Mesenchymal stem cell (in vitro differentiated cells and primary cell): ENCODE measurements around the gene AP4B1.

Experiments used
- DNase-seq: peaks from one replicate; pipeline ENCODE4 v3.0.0-alpha.2; 2013
- H2AFZ ChIP-seq: one replicate; pipeline ENCODE4 v1.6.1; 2013; ENCODE audit warnings: low read depth, mild to moderate bottlenecking, control low read depth, inconsistent platforms, low read length, moderate library complexity
- H2AK5ac ChIP-seq: 2 replicates; pipeline ENCODE4 v1.6.1; 2013; ENCODE audit warnings: low read length, moderate library complexity, mild to moderate bottlenecking, inconsistent platforms; ENCODE audit not compliant: severe bottlenecking
- H2BK120ac ChIP-seq: one replicate; pipeline ENCODE4 v1.6.1; 2013; ENCODE audit warnings: low read depth, mild to moderate bottlenecking, inconsistent platforms, low read length, moderate library complexity
- H2BK12ac ChIP-seq, 2 experiments: one replicate each; pipeline ENCODE4 v1.6.1; 2013; ENCODE audit warnings: inconsistent platforms in 2 of 2, low read length in 2 of 2, mild to moderate bottlenecking in 2 of 2, moderate library complexity in 2 of 2, control low read depth in 1 of 2
- H2BK15ac ChIP-seq: one replicate; pipeline ENCODE4 v1.6.1; 2013; ENCODE audit warnings: mild to moderate bottlenecking, low read depth, inconsistent platforms; ENCODE audit not compliant: poor library complexity, severe bottlenecking
- H2BK5ac ChIP-seq: 2 replicates; pipeline ENCODE4 v1.6.1; 2013; ENCODE audit warnings: low read depth, mild to moderate bottlenecking, low read length, control low read depth, inconsistent platforms; ENCODE audit not compliant: poor library complexity, severe bottlenecking
- H3K14ac ChIP-seq, 2 experiments: one replicate each; pipeline ENCODE4 v1.6.1; 2013; ENCODE audit warnings: inconsistent platforms in 2 of 2, low read length in 2 of 2, control low read depth in 1 of 2, mild to moderate bottlenecking in 1 of 2, moderate library complexity in 1 of 2
- H3K18ac ChIP-seq, 2 experiments: one replicate each; pipeline ENCODE4 v1.6.1; 2013; ENCODE audit warnings: inconsistent platforms in 2 of 2, low read length in 2 of 2, control low read depth in 1 of 2, low read depth in 1 of 2, mild to moderate bottlenecking in 1 of 2
- H3K23ac ChIP-seq, 2 experiments: one replicate each; pipeline ENCODE4 v1.6.1; 2013; ENCODE audit warnings: inconsistent platforms in 2 of 2, low read length in 2 of 2, mild to moderate bottlenecking in 2 of 2, moderate library complexity in 2 of 2, control low read depth in 1 of 2
- H3K27ac ChIP-seq: 2 replicates; pipeline ENCODE4 v1.5.1; 2013; ENCODE audit warnings: mild to moderate bottlenecking, moderate library complexity, low read length, control low read depth, inconsistent platforms; ENCODE audit not compliant: poor library complexity, severe bottlenecking
- H3K27me3 ChIP-seq, 2 experiments: 2 replicates each; pipeline versions ENCODE4 v1.6.1 to v1.7.0; 2013; ENCODE audit warnings: low read length in 2 of 2, mild to moderate bottlenecking in 2 of 2, moderate library complexity in 2 of 2, control low read depth in 1 of 2, inconsistent platforms in 1 of 2; ENCODE audit not compliant: control insufficient read depth in 1 of 2, insufficient read depth in 1 of 2
- H3K36me3 ChIP-seq, 2 experiments: 2 replicates each; pipeline versions ENCODE4 v1.6.1 to v1.7.0; 2013; ENCODE audit warnings: low read length in 2 of 2, control low read depth in 1 of 2, inconsistent platforms in 1 of 2, low read depth in 1 of 2, mild to moderate bottlenecking in 1 of 2; ENCODE audit not compliant: insufficient read depth in 2 of 2, control insufficient read depth in 1 of 2
- H3K4ac ChIP-seq, 2 experiments: one replicate each; pipeline ENCODE4 v1.6.1; 2013; ENCODE audit warnings: inconsistent platforms in 2 of 2, low read length in 2 of 2, mild to moderate bottlenecking in 2 of 2, moderate library complexity in 2 of 2, control low read depth in 1 of 2, low read depth in 1 of 2
- H3K4me1 ChIP-seq: 2 replicates; pipeline ENCODE4 v1.6.1; 2013; ENCODE audit warnings: low read depth, low read length, control low read depth; ENCODE audit not compliant: control insufficient read depth, insufficient read depth
- H3K4me2 ChIP-seq: 2 replicates; pipeline ENCODE4 v1.6.1; 2013; ENCODE audit warnings: low read length, mild to moderate bottlenecking, inconsistent platforms; ENCODE audit not compliant: poor library complexity, severe bottlenecking
- H3K4me3 ChIP-seq, 2 experiments: 2 replicates each; pipeline versions ENCODE4 v1.5.1 to v1.7.0; 2013; ENCODE audit warnings: low read length in 2 of 2, mild to moderate bottlenecking in 2 of 2, control low read depth in 1 of 2, low read depth in 1 of 2; ENCODE audit not compliant: insufficient read depth in 1 of 2
- H3K79me1 ChIP-seq: replicated peaks from 2 replicates; pipeline ENCODE4 v1.6.1; 2013; ENCODE audit warnings: mild to moderate bottlenecking, control low read depth, low read length, inconsistent platforms; ENCODE audit not compliant: poor library complexity, severe bottlenecking
- H3K9ac ChIP-seq: 2 replicates; pipeline ENCODE4 v1.7.0; 2013; ENCODE audit warnings: mild to moderate bottlenecking, low read length, moderate library complexity
- H3K9me3 ChIP-seq: 2 replicates; pipeline ENCODE4 v1.7.0; 2013; ENCODE audit warnings: mild to moderate bottlenecking, low read length; ENCODE audit not compliant: control insufficient read depth
- H4K8ac ChIP-seq: one replicate; pipeline ENCODE4 v1.6.1; 2013; ENCODE audit warnings: inconsistent platforms, mild to moderate bottlenecking, low read length, moderate library complexity
- H4K91ac ChIP-seq: one replicate; pipeline ENCODE4 v1.6.1; 2013; ENCODE audit warnings: mild to moderate bottlenecking, low read length, inconsistent platforms
- WGBS: methylation state at CpG from one replicate; pipeline ENCODE4 v1.1.7; 2013; ENCODE audit warnings: mixed read lengths; 5-methylcytosine and 5-hydroxymethylcytosine counted together

The AP4B1 gene

DNA sequence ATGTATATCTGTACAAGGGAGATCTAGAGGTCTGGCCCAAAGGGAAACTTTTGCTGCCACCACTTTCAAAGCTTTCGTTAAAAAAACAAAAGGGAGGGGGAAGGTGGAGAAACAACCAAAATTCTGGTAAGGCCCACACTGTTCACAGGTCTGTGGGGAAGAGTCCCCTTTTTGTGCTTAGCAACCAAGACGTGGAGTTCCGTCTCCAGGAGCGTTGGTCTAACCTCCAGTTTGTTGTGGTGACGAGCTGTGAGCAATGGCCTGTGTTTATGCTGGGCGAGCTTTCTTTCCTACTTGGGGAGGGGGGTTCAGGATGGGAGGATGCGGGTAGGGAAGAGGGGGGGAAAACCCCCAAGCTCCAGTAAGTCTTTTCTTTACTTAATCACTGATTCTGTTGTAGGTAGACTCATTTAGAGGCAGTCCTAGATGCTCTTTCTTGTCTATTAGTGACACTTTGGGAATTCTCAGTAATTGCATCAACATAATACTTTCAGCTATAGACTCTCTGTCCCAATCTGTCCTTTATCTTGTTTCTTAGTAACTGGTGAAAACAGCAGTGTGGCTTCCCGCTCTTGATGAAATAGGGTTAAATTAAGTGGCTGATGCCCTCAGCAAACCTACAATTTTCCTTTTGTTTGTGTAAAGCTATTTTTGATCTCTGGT is 26.0 kb upstream of the AP4B1 start:
- Histone ChIP-seq H3K4me2 (peak overlapping the region; percentile 74), H3K9ac (peak overlapping the region; percentile 100), H4K8ac (no peak overlapping the region), H3K27me3 (no peaks in the 10 kb centered on the region), H2AK5ac (no peak overlapping the region), H3K4me1 (peaks cover 3% of the 10 kb centered on the region), H2BK120ac (no peak overlapping the region), H4K91ac (no peak overlapping the region), H3K18ac (no peak overlapping the region), H3K9me3 (no peaks in the 10 kb centered on the region), H2AFZ (no peak overlapping the region), H2BK12ac (no peak overlapping the region), H3K14ac (peak overlapping the region in 1 of 2 experiments; percentile 89), H3K4me3 (peak overlapping the region; percentile 89 to 100), H3K27ac (peak overlapping the region; percentile 27), H3K79me1 (peaks cover 3% of the 10 kb centered on the region), H3K36me3 (no peaks in the 10 kb centered on the region), H3K23ac (no peak overlapping the region), H3K4ac (peak overlapping the region in 1 of 2 experiments; percentile 74), H2BK5ac (no peak overlapping the region), H2BK15ac (no peak overlapping the region)
- 10% methylated on average over 7 of the region's 8 CpGs for WGBS
- DNase-seq, result peak; percentile 97

DNA sequence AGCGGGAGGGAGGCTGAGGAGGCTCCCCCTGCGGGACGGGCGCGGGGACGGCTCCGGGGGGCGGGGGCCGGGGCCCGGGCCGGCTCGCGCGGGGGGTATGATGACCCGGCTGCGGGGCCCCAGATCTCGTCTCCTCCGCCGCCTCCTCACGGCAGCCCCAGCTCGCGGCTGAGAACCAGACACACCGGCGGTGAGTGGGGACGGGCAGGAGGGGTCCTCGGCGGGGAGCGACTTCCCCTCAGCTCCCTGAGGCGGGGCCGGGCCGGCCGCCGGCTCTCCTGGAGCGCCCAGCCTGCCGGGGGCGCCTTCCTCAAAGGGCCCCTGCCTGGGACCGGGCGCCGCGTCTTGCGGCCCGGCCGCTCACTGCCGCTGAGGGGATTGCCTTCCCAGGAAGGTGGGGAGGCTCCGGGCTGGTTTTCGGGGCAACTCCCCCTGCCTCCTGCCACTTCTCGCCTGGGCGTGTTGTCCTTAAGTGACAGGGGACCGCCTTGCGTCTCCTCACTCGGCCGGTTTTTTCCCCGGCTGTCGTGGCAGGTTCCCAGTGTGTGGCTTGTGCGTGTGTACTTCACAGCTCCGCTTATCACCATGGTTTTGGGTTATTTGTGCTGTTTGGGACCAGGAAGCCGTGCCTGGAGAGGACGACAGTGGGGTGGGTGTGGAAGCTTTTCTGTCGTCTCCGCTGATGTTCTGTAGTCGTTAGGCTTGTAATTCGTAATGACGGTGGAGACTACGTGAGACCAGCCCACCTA is 25.3 kb upstream of the AP4B1 start:
- peak overlapping the region; percentile 89 to 100 for H3K4me3 ChIP-seq
- no peaks in the 10 kb centered on the region for H3K36me3 ChIP-seq
- no peaks in the 10 kb centered on the region for H3K27me3 ChIP-seq
- H2AFZ ChIP-seq, result no peak overlapping the region
- H4K8ac ChIP-seq, result no peak overlapping the region
- H3K27ac ChIP-seq, result peak overlapping the region; percentile 4
- peak overlapping the region; percentile 100 for H3K9ac ChIP-seq
- peak overlapping the region; percentile 67 for H3K18ac ChIP-seq
- no peaks in the 10 kb centered on the region for H3K9me3 ChIP-seq
- under 1% methylated on average over 48 of the region's 64 CpGs for WGBS
- peak overlapping the region; percentile 74 for H3K4me2 ChIP-seq
- peak overlapping the region in 1 of 2 experiments; percentile 98 for H3K23ac ChIP-seq
- H3K4ac ChIP-seq, result peak overlapping the region in 1 of 2 experiments; percentile 74
- peaks cover 3% of the 10 kb centered on the region for H3K79me1 ChIP-seq
- no peak overlapping the region for H2AK5ac ChIP-seq
- peak overlapping the region; percentile 35 for H2BK5ac ChIP-seq
- peak overlapping the region; percentile 81 for H4K91ac ChIP-seq
- peak overlapping the region in 1 of 2 experiments; percentile 89 for H3K14ac ChIP-seq
- peak overlapping the region in 1 of 2 experiments; percentile 70 for H2BK12ac ChIP-seq
- peak overlapping the region; percentile 93 for H2BK120ac ChIP-seq
- DNase-seq, result no peak
- H3K4me1 ChIP-seq, result peaks cover 3% of the 10 kb centered on the region
- peak overlapping the region; percentile 88 for H2BK15ac ChIP-seq

DNA sequence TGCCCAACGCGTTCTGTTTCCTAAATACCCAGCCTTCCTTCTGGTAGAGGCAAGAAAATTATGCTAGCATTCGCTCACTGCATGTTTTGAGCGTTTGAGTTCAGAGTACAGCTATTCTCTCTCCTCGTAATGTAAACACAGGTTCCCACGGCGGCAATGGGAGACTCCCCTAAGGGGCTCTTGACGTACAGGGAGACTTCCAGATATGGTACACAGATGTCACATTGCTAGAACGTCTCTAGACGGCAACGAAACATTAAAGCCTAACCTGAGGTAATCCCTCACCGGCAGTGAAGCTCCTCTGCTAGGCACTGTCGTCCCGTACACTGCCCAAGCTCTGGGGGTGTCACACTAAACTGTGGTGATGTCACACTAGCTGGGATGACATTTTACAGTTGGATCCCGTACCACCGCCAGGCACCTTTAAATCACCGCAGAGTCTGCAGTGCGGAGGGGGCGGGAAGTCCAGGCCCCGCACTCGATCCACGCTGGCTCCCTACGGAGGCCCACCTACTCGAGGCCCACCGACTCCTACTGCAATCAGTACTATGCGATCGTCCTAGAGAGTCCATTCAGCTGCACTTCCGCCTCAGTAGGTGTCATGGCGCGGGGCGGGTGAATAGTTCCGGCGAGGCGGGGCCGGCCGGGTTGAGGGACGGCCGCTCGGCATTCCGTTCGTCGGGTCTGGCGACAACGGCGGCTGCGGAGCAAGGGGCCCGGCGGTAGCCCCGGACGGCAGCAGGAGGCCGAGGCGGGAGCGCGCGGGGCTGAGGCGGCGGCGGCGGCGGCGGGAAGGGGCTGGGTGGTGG is 24.5 kb upstream of the AP4B1 start, which contains the start of gene HIPK1:
TSS of gene HIPK1 (plus strand) at position 384 of the 809 bp plus-strand sequence.
- peak within 1 kb of the TSS; percentile 55 for H3K27ac ChIP-seq
- H4K8ac ChIP-seq, result peak within 1 kb of the TSS; percentile 94
- peak within 1 kb of the TSS in 1 of 2 experiments; percentile 90 for H2BK12ac ChIP-seq
- H3K9ac ChIP-seq, result peak within 1 kb of the TSS; percentile 100
- H3K18ac ChIP-seq, result peak within 1 kb of the TSS; percentile 67 to 96
- H3K4me2 ChIP-seq, result peak within 1 kb of the TSS; percentile 91
- WGBS, result under 1% methylated on average over 38 of the region's 61 CpGs
- H3K23ac ChIP-seq, result peak within 1 kb of the TSS in 1 of 2 experiments; percentile 98
- peak within 1 kb of the TSS in 1 of 2 experiments; percentile 93 for H3K4ac ChIP-seq
- peaks cover 3% of the 10 kb centered on the region for H3K4me1 ChIP-seq
- H3K79me1 ChIP-seq, result peaks cover 3% of the 10 kb centered on the region
- H2BK15ac ChIP-seq, result peak within 1 kb of the TSS; percentile 88
- DNase-seq, result peak; percentile 94
- no peaks in the 10 kb centered on the region for H3K9me3 ChIP-seq
- peak within 1 kb of the TSS; percentile 46 for H2BK5ac ChIP-seq
- H3K27me3 ChIP-seq, result peaks cover 0 to 2% of the 10 kb centered on the region in 2 experiments
- no peak within 1 kb of the TSS for H2AK5ac ChIP-seq
- peak within 1 kb of the TSS in 1 of 2 experiments; percentile 98 for H3K14ac ChIP-seq
- peak within 1 kb of the TSS; percentile 81 for H4K91ac ChIP-seq
- peak within 1 kb of the TSS; percentile 99 for H2AFZ ChIP-seq
- H2BK120ac ChIP-seq, result peak within 1 kb of the TSS; percentile 93
- no peaks in the 10 kb centered on the region for H3K36me3 ChIP-seq
- peak within 1 kb of the TSS; percentile 89 to 100 for H3K4me3 ChIP-seq
